Measurements from ENCODE around the gene STIP1.
A peak's percentile ranks its signal among the peaks of the same experiment; 100 is the strongest.

STIP1 gene

DNA sequence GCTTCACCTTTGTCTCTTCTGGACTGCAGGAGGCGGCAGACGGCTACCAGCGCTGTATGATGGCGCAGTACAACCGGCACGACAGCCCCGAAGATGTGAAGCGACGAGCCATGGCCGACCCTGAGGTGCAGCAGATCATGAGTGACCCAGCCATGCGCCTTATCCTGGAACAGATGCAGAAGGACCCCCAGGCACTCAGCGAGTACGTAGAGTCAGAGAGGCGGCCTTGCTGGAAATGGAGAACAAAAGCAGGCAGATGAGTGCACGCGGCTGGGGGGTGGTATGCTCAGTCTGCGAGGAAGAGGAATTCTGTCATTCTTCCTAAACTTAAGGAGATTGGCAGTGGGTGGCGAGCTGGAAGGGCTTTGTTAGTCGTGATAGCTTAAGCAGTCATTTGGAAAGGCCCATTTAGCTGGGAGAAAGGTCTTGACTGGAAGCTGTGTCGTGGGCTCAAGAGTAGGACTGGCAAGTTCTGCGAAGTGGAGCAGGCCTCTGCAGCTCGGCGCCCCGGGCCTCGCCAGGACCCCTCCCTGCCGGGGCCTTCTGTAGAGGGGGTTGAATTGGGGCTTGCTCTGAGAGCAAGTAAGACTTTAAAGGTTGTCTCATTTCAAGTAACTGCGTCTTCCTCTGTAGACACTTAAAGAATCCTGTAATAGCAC lies 17.6 kb downstream of the STIP1 start:
- DNase-seq: no peak

DNA sequence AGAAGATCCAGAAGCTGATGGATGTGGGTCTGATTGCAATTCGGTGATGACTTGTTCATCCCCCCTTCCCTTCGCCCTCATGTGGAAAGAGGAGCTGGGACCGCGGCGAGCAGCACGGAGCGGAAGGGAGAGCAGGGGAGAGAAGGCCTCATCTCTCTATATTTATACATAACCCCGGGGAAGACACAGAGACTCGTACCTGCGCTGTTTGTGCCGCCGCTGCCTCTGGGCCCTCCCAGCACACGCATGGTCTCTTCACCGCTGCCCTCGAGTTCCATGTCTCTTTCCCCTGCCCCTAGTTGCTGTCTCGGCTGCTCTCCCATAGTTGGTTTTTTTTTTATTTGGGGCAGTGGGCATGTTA lies 18.1 kb downstream of the STIP1 start:
- no peak for DNase-seq

DNA sequence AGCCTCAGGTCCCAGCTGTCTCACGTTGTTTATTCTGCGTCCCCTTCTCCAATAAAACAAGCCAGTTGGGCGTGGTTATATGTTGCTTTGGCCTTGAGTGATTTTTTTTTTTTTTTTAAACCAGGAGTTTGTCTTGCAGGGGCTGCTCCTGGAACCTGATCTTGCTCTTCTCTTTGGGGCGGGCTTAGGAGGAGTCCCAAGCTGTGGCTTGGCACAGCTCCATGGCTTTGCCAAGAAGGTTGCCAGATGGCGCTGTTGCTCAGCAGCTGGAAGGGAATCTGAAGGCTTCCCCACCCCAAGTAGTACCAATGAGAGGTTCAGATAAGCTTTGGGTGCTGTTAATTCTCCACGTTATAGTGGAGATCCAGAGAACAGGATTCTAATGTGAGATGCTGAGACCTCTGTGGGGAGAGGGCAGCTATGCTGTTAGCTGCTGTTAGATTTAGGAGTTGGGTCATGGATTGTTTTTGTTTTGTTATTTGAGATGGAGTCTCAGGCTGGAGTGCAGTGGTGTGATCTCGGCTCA lies 18.6 kb downstream of the STIP1 start:
- DNase-seq: peak; percentile 84

DNA sequence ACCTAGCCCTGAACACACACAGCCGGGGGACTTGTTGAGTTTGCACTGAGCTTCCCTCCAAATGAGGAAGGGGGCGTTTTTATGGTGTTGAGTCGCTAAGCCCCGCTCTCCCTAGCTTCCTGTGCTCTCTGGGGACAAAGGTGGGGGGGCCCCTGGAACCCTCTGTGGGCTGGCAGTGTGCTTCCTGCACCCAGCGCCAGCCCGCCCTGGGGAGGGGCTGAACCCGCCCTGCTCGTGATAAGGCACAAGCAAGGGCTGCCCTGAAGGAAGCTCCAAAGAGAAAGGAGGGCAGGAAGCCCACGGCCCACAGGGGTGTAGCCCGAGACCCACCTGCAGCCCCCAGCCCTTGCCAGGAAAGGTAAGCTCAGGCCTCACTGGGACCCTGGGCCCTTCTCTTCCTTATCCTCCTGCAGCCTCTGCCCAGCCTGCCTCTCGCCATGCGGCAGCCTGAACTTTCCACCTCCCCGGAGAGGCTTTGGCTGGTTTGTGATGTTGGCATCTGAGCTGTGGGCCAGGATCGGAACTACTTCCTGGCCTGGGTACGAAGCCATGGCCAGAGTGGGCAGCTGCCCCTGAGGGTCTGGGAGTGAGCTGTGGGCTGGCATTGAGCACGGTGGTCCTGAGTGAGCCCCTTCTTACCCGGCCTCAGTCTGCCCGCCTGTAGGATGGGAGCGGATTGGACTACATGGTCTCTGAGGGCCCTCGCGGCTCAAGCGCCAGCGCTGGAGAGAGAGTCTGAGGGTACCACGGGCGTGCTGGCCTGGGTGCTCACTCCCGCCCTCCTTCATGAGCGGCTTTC lies 20.7 kb downstream of the STIP1 start, which contains the start of gene FERMT3:
Gene FERMT3, plus strand, starts transcription at position 265 of the 799 bp plus-strand sequence. CDS start 644 bp downstream, outside the sequence.
- DNase-seq: peak; percentile 87

DNA sequence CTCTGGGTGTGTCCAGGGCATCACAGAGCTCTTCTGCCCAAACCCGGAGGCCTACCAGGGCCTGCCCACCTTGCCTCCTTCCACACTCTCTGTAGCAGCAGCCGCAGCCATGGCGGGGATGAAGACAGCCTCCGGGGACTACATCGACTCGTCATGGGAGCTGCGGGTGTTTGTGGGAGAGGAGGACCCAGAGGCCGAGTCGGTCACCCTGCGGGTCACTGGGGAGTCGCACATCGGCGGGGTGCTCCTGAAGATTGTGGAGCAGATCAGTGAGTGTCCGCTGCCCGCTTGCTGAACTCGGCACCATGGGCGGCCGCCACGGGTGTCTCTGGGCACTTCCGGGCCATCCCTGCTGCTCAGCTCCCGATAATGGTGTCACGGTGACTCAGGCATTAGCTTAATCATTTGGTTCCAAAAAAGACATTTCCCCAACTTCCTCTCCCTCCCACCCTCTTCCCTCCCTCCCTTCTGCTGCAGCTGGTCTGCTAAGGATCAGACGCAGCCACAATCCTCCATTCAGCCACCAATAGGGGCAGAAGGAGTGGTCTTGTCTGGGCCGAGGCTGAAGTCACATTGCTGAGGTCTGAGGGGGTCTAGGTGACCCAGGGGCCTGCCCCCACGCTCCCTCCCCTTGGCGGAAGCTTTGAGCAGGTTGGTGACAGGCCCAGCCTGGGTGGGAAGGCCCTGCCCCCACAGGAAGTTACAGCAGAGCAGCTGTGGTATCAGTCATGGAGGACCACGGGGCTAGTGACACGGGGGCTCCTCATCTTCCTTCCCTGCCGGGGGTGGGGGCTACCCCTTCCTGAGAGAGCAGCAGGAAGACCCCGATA lies 21.5 kb downstream of the STIP1 start:
- DNase-seq: peak; percentile 90

DNA sequence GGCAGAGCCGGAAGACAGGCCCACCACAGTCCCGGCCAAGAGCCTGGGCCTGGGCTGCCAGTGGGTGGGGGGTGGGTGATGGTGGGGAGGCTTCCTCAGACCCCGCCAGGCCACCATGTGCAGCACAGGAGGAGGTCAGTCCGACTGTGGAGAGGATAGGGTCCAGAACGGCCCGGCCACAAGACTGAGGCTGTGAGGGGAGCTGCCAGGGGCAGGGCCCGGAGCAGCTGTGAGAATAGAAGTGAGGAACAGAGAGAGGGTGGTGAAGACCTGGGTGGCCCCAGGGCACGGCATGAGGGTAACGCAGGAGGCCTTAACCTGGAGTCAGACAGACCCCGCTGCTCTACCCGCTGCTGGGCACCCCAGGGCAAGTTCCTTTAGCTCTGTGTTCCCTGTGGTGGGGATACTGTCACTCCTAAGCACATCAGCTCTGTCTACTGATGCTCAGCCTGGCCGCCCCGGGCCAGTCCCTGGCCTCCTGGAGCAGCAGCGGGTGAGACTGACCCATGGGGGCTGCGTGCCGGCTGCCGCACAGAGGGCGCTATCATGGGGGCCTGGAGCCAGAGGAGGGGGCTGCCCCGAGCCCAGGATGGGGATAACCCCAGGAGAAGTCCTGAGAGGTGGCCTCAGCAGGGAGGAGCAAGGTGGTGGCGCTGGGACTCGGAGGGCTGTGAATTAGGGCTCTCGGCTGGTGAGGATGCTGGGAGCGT lies 22.3 kb downstream of the STIP1 start:
- DNase-seq: no peak

DNA sequence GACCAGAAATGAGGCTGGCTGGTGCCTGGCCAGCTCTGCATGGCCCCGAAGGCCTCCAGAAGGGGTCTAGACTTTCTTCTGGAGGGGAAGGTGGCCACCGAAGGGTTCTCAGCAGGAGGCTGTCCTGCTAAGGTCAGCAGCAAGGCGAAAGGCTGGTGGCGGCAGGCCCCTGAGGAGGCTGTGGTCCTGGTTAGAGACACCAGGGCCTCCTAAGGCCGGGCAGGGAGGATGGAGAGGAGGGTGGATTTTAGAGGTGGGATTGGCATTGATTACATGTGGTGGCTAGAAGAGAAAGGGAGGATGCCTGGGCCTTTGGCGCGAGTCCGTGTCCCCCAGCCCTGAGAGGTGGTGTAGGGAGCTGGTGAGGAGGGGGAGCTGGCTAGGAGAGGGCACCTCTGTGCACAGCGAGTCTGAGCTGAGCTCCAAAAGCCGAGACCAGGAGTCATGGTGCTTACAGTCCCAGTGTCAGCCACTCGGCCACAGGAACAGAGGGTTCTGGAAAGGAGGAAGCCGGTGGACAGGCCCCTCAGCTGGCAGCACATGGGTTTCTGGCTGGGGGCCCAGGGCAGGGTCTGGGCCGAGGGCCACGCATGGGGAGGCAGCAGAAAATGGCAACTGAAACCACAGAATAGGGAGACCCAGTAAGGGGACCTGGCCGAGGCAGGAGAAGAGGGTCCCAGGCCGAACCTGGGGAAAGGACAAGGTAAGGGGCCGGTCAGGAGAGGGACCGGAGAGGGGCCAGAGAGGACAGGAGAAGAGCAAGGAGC lies 23.0 kb downstream of the STIP1 start:
- no peak for DNase-seq

DNA sequence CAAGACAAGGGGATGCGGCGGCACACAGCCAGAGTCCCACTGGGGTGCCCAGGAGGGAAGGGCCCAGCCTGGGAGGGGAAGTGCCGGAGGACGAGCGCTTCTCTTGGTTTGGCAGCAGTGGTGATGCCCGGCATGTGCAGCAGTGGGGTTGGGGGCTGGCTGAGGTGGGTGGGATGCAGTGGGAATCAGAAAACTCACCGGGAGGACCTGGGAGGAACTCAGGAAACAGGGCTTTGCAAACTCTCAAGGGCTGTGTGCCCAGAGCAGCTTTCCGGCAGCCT lies 23.5 kb downstream of the STIP1 start:
- DNase-seq: no peak

DNA sequence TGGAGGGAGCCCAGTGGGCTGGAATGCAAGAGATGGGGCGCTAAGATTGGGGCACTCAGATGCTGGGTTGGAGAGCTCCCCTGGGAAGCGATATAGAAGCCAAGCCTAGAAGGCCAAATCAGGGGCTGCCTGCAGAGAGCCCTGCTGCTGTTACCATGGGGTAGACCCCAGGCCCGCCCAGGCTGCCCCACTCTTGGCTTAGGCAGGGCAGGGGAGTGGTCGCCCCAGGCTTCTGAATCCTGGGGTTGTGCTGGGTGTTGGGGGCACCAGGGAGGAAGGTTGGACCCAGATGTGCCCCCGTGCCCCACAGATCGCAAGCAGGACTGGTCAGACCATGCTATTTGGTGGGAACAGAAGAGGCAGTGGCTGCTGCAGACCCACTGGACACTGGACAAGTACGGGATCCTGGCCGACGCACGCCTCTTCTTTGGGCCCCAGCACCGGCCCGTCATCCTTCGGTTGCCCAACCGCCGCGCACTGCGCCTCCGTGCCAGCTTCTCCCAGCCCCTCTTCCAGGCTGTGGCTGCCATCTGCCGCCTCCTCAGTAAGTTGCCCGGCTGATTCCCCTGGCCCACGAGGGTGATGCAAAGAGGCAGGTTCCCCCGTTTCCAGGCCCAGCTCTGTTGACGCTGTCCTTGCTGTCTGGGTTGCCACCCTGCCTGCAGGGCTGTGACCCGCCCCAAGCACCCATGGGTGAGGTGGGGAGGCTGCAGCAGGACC lies 24.5 kb downstream of the STIP1 start:
- no peak for DNase-seq

DNA sequence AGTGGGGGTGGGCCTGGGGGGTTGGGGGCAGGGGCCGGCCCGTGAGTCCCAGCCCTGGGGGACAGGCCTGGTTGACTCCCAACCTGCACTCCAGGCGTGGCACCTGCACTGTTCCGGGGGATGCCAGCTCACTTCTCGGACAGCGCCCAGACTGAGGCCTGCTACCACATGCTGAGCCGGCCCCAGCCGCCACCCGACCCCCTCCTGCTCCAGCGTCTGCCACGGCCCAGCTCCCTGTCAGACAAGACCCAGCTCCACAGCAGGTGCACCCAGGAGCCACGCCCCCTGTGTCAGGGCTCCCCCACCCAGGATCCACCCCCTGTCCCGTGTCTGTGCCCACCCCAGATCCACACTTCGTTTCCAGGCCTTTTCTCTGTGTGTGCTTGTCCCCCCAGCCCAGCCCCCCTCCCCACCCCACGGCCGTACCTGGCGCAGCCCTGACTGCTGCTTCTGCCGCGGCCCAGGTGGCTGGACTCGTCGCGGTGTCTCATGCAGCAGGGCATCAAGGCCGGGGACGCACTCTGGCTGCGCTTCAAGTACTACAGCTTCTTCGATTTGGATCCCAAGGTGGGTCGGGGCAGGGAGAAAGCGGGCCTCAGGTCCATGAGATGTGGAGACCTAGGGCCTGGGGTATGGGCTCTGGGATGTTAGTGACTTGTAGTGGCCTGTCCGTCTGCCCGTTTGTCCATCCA lies 25.4 kb downstream of the STIP1 start:
- no peak for DNase-seq

DNA sequence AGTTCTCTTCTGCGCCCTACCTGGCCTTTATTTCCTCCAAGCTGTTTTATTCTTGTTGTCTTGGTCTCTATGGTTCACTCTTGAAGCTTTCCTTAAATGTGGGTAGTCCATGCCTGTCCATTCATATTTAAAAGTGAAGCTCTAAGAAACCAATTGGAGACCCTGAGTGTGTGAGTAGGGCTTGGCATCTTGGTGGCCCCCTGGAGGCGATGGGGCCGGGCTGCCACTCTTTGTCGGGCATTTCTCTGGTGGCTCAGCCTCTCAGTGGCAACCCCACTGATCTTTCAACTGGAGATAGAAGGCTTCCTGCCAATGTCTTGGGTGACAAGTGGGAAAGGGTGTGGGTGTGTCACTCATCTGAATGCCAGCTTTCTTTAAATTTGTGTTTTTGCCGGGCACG lies 30.9 kb downstream of the STIP1 start:
- DNase-seq: no peak

DNA sequence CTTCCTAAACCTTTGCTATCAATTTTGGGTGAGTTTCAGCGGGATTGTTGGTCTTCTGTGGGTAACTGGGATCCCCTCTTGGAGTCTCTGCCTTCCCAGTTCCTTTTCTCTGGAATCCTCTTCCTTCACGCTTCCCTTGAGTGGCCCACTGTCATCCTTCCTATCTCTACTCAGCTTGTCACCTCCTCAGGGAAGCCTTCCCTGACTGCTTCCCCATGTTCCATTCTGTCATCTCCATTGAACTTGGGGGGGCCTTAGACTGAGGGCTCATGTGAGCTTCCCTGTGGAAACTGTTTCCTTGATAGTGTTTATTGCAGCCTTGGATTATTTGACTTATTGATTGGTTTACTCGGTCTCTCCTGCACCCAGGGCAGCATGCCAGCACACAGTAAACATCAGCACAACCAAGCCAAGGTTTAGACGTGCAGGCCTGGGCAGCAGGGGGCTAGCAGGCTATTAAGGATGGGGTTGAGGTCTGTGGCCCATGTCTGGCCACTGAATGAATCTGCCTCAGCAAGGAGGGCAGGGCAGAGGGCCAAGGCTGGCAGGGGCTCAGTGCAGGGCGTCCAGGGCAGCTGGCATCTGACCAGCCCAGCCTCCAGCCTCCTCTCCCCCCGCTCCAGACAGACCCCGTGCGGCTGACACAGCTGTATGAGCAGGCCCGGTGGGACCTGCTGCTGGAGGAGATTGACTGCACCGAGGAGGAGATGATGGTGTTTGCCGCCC lies 32.8 kb downstream of the STIP1 start:
- DNase-seq: no peak

DNA sequence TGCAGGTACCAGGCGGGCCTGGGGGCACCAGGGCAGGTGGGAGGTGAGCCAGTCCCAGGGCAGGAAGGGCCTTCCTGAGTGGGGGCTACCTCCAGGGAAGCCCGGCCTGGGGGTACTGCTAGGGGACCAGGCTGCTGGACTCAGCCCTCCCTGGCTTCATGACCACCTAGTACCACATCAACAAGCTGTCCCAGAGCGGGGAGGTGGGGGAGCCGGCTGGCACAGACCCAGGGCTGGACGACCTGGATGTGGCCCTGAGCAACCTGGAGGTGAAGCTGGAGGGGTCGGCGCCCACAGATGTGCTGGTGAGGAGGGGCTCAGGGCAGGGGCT lies 33.3 kb downstream of the STIP1 start:
- DNase-seq: no peak

DNA sequence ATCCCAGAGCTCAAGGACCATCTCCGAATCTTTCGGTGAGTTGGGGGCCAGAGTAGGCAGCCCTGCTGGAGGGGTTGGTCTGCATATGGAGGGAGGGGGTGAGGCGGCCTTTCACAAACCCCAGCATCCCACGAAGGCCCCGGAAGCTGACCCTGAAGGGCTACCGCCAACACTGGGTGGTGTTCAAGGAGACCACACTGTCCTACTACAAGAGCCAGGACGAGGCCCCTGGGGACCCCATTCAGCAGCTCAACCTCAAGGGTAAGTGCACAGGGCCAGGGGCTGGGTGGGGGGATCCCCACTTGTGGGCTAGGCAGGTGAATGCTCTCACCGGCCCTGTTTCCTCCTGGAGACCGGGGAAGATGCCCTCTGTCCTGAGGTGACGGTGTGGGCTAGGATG lies 33.8 kb downstream of the STIP1 start:
- no peak for DNase-seq

DNA sequence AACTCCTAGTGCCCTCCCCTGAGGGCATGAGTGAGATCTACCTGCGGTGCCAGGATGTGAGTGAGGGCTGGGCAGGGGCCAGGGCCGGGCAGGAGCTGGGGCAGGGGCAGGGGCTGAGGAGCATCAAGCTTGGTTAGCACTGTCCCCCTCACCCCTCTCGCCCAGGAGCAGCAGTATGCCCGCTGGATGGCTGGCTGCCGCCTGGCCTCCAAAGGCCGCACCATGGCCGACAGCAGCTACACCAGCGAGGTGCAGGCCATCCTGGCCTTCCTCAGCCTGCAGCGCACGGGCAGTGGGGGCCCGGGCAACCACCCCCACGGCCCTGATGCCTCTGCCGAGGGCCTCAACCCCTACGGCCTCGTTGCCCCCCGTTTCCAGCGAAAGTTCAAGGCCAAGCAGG lies 34.3 kb downstream of the STIP1 start:
- no peak for DNase-seq

DNA sequence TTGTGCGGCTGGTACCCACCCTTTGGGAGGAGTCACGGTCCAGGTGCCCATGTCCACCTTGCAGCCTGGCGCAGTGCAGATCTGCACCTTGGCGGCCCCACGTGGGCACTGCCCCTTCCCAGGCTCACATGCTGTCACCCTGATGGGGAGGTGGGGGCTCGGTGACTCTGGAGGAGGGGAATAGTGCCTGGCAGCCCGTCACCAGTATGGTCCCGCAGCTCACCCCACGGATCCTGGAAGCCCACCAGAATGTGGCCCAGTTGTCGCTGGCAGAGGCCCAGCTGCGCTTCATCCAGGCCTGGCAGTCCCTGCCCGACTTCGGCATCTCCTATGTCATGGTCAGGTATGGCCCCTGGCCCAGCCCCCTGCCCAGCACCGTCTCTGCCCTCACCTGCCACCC lies 34.8 kb downstream of the STIP1 start:
- DNase-seq: no peak

DNA sequence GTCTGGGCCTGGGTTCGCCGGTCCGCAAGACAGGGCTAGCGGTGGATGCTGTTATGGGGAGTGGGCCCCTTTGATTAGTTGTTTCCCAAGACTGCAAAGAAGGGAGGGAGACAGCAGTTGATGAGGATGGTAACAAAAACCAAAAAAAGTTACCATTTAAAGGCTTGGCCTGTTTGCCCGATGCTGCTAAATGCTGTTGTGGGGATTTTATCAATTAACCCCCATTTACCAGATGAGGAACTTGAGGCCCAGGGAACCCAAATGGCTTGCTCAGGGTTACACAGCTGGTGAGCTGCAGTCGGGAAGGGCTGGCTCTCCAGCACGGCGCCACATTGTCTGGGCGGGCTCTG lies 36.7 kb downstream of the STIP1 start:
- DNase-seq: no peak

DNA sequence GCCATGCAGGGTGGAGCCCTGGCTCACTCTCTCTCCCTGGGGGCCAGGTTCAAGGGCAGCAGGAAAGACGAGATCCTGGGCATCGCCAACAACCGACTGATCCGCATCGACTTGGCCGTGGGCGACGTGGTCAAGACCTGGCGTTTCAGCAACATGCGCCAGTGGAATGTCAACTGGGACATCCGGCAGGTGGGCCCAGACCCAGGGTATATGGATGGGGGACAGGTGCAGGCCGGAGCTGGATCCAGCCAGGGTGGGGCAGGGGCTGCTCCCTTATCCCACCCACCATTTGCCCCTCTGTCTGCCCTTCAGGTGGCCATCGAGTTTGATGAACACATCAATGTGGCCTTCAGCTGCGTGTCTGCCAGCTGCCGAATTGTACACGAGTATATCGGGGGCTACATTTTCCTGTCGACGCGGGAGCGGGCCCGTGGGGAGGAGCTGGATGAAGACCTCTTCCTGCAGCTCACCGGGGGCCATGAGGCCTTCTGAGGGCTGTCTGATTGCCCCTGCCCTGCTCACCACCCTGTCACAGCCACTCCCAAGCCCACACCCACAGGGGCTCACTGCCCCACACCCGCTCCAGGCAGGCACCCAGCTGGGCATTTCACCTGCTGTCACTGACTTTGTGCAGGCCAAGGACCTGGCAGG lies 37.2 kb downstream of the STIP1 start:
- DNase-seq: no peak

DNA sequence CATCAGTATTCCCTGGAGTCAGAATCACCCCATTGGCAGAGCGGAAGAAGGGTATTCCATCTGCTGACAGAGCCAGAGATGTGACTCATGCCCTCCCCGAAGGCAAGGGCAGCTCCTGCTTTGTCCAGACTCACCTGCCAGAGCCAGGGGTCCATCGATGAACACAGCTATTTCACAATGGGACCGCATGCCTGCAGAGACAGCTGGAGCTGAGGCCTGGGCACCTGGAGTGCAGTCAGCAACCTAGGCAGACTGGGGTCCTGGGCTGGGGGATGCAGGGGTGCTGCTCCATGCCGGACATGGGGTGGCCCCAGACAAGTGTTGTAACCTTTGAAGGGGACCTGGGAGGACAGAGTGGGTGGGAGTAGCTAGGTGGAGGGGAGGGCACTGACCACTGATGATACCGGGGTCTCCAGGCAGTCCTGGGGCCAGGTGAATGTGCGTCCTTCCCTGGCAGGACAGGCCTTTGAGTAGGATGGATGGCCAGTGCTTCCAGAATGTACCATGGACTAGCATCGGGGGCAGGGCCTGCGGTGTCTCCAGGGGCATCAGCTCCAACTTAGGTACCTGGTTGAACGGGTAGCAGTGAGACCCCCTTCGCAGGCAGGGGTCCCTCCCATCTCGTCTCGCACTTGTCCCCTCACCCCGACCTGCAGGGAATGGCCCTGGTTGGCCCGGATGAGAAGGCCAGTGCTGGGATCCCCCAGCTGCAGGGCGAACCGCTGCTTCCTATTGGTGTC lies 38.4 kb downstream of the STIP1 start:
- DNase-seq: no peak

Data from activated CD4-positive, alpha-beta T cell treated with anti-CD3 and anti-CD28 coated beads for 48 hours (primary cell).